PC-3 (cell line): Measurements from ENCODE around the gene IARS1.

Source experiments
- EZH2phosphoT487 ChIP-seq: fragments of 300-600 bp; sonication (generic); IDR thresholded peaks from 2 replicates; pipeline ENCODE4 v1.6.1; 2018; ENCODE audit warnings: mild to moderate bottlenecking, antibody characterized with exemption, low read length, borderline replicate concordance
- TF ChIP-seq, protein P1 (sequence below): fragments of 300-600 bp; sonication (generic); conservative IDR thresholded peaks from 2 replicates; pipeline ENCODE4 v1.5.1; 2017; ENCODE audit warnings: antibody characterized with exemption, low read depth, mild to moderate bottlenecking, low read length

DNA sequence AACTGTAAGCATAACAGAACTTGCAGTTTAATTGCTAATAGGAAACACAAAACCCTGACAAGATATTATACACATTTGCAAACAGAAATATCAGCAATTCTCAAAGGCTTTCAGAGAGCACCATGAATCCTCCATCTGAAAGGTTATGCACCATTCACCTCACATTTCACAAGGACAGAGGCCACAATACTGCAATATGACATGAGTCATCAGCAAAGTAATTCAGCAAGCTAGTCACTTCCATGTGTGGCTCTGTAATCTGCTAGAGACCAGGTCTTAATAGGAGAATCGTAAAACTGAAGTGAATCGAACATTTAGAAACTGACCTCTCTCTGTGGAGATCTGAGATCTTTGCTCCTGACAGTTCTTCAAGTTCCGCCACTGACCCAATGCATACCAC lies 28.3 kb downstream of the IARS1 start:
- TF ChIP-seq, protein P1, sequence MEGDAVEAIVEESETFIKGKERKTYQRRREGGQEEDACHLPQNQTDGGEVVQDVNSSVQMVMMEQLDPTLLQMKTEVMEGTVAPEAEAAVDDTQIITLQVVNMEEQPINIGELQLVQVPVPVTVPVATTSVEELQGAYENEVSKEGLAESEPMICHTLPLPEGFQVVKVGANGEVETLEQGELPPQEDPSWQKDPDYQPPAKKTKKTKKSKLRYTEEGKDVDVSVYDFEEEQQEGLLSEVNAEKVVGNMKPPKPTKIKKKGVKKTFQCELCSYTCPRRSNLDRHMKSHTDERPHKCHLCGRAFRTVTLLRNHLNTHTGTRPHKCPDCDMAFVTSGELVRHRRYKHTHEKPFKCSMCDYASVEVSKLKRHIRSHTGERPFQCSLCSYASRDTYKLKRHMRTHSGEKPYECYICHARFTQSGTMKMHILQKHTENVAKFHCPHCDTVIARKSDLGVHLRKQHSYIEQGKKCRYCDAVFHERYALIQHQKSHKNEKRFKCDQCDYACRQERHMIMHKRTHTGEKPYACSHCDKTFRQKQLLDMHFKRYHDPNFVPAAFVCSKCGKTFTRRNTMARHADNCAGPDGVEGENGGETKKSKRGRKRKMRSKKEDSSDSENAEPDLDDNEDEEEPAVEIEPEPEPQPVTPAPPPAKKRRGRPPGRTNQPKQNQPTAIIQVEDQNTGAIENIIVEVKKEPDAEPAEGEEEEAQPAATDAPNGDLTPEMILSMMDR: no peak
- TF ChIP-seq EZH2phosphoT487: no peak
